ENCODE data around the gene AMBRA1. TPM values are rescaled to one million over a fixed set of nuclear protein-coding genes. Genes with fewer than 3 reads are reported as not detected.
A peak's percentile ranks its signal among the peaks of the same experiment; 100 is the strongest.

Gene AMBRA1
- total RNA-seq, 2 donors from 2014 or later, result 56.2 to 60.7 TPM

- H3K9me3 ChIP-seq, result no peaks in the 10 kb centered on the region
- H3K27ac ChIP-seq, result no peak overlapping the region
- H3K27me3 ChIP-seq (replicated peaks; ENCODE audit: insufficient read depth), result no peaks in the 10 kb centered on the region
- intact Hi-C loops (cut with DNase I), result no loop called here
- no peaks in the 10 kb centered on the region for H3K36me3 ChIP-seq
- no peak for DNase-seq (ENCODE audit: low spot score)
- H3K4me1 ChIP-seq (replicated peaks), result peaks cover 13% of the 10 kb centered on the region
- no peak for TF ChIP-seq CTCF (IDR thresholded peaks at IDR 0.05)
- TF ChIP-seq POLR2A (IDR thresholded peaks at IDR 0.05), result no peak
- no peak for TF ChIP-seq POLR2AphosphoS5 (IDR thresholded peaks at IDR 0.05)
- H3K4me3 ChIP-seq, result peak overlapping the region; percentile 71
- WGBS, result 64% methylated on average over 18 of the region's 18 CpGs
Measured at GRCh38 chr11:46348566-46349401, 245.0 kb downstream of the AMBRA1 start.

GRCh38 chr11:46347637-46348311 is 246.0 kb downstream of the AMBRA1 start:
- Histone ChIP-seq H3K9me3 (no peaks in the 10 kb centered on the region), H3K27ac (peak overlapping the region; percentile 33 to 43), H3K27me3 (replicated peaks; ENCODE audit: insufficient read depth) (no peaks in the 10 kb centered on the region), H3K4me3 (peak overlapping the region; percentile 71), H3K4me1 (replicated peaks) (peaks cover 13% of the 10 kb centered on the region), H3K36me3 (no peaks in the 10 kb centered on the region)
- intact Hi-C loops (cut with DNase I), result loop anchor here (2.0 kb wide), 1 partner anchor 21 kb away; no protein-coding TSS in a partner anchor
- no peak for DNase-seq (ENCODE audit: low spot score)
- TF ChIP-seq POLR2A (IDR thresholded peaks at IDR 0.05) (peak; percentile 29), POLR2AphosphoS5 (IDR thresholded peaks at IDR 0.05) (no peak), CTCF (IDR thresholded peaks at IDR 0.05) (no peak)
- 28% methylated on average over 39 of the region's 63 CpGs for WGBS

GRCh38 chr11:46346886-46347636 is 246.8 kb downstream of the AMBRA1 start, which contains the start of gene DGKZ:
TSS of gene DGKZ (plus strand) at chr11:46347463. CDS start at chr11:46347660, 197 bp downstream.
- Histone ChIP-seq H3K27ac (peak within 1 kb of the TSS; percentile 43 to 44), H3K4me3 (peak within 1 kb of the TSS; percentile 71), H3K36me3 (no peaks in the 10 kb centered on the region), H3K4me1 (replicated peaks) (peaks cover 13% of the 10 kb centered on the region), H3K9me3 (no peaks in the 10 kb centered on the region), H3K27me3 (replicated peaks; ENCODE audit: insufficient read depth) (no peaks in the 10 kb centered on the region)
- WGBS, result 4% methylated on average over 54 of the region's 80 CpGs
- peak; percentile 87 for DNase-seq (ENCODE audit: low spot score)
- intact Hi-C loops (cut with DNase I), result loop anchor here (2.0 kb wide), 1 partner anchor 22 kb away; no protein-coding TSS in a partner anchor
- TF ChIP-seq POLR2AphosphoS5 (IDR thresholded peaks at IDR 0.05) (peak; percentile 50), CTCF (IDR thresholded peaks at IDR 0.05) (peak; percentile 69 to 100 (median 93)), POLR2A (IDR thresholded peaks at IDR 0.05) (peak; percentile 67)

Small RNA genes lying within 50 kb of the gene (microRNA-seq; reads per million reads assigned to microRNA genes)
- not detected for gene MIR3160-1
- not detected for gene MIR3160-2
- 0.25 reads per million for gene MIR4688

Small RNA genes lying within 50 kb of the gene (small RNA-seq; reads per million reads assigned to genes)
- gene MIR3160-1 (0 reads per million in 2 donors), gene MIR4688 (0 to 0.19 reads per million in 2 donors)

Other genes starting within 250 kb of the AMBRA1 start
- 10 to 100 TPM; 53.6 to 95.0 TPM for gene DGKZ, start 246.6 kb downstream of the AMBRA1 start, total RNA-seq
- 100 to 1,000 TPM in 1 of 2 donors, 10 to 100 TPM in 1; 71.6 to 164 TPM for gene MDK, start 212.4 kb downstream of the AMBRA1 start, total RNA-seq
- 1 to 10 TPM in 1 of 2 donors, not detected in 1; 2.8 TPM for gene CHRM4, start 202.2 kb downstream of the AMBRA1 start, total RNA-seq
- gene HARBI1, start 23.2 kb upstream of the AMBRA1 start, total RNA-seq, result 1 to 10 TPM; 3.1 to 4.1 TPM
- 100 to 1,000 TPM in 1 of 2 donors, 10 to 100 TPM in 1; 54.3 to 172 TPM for gene ATG13, start 23.5 kb upstream of the AMBRA1 start, total RNA-seq
- gene ARHGAP1, start 106.6 kb upstream of the AMBRA1 start, total RNA-seq, result 10 to 100 TPM; 73.2 to 94.5 TPM
- 10 to 100 TPM in 1 of 2 donors, 1 to 10 TPM in 1; 9.9 to 17.8 TPM for gene ZNF408, start 107.0 kb upstream of the AMBRA1 start, total RNA-seq
- gene F2, start 125.2 kb upstream of the AMBRA1 start, total RNA-seq, result 1 to 10 TPM in 1 of 2 donors, not detected in 1; 1.8 TPM

Measured in prostate gland (tissue), 2 donors.